Hepatocyte (in vitro differentiated cells): Measurements from ENCODE around the gene SLC19A1. TPM values are rescaled to one million over a fixed set of nuclear protein-coding genes. Genes with fewer than 3 reads are reported as not detected.
"Not testable (repeated sequence)": the region's sequence is repeated elsewhere in the genome, so short reads cannot be mapped to it uniquely, and the experiment has no call there.

Experiments
- DNase-seq: peaks from one replicate; pipeline ENCODE4 v3.0.0-alpha.2; 2016; ENCODE audit warnings: low spot score
- H2AFZ ChIP-seq: fragments of 200-600 bp; sonication (generic); 2 replicates; pipeline ENCODE4 v1.6.0; 2016; ENCODE audit warnings: antibody characterized with exemption, mild to moderate bottlenecking
- H3K27ac ChIP-seq: fragments of 200-600 bp; sonication (generic); 2 replicates; pipeline ENCODE4 v1.5.1; 2016; ENCODE audit warnings: mild to moderate bottlenecking
- H3K27me3 ChIP-seq: fragments of 200-600 bp; sonication (generic); 2 replicates; pipeline ENCODE4 v1.6.1; 2016
- H3K36me3 ChIP-seq: fragments of 200-600 bp; sonication (generic); replicated peaks from 2 replicates; pipeline ENCODE4 v1.5.1; 2016; ENCODE audit warnings: low read depth; ENCODE audit not compliant: insufficient read depth
- H3K4me1 ChIP-seq: fragments of 200-600 bp; sonication (generic); 2 replicates; pipeline ENCODE4 v1.5.1; 2016; ENCODE audit warnings: mild to moderate bottlenecking, moderate library complexity; ENCODE audit not compliant: insufficient read depth
- H3K4me2 ChIP-seq: fragments of 200-600 bp; sonication (generic); 2 replicates; pipeline ENCODE4 v1.6.0; 2016
- H3K4me3 ChIP-seq: fragments of 200-600 bp; sonication (generic); 2 replicates; pipeline ENCODE4 v1.5.1; 2016; ENCODE audit warnings: mild to moderate bottlenecking
- H3K79me2 ChIP-seq: fragments of 200-600 bp; sonication (generic); 2 replicates; pipeline ENCODE4 v1.6.0; 2017; ENCODE audit warnings: mild to moderate bottlenecking
- H3K9me2 ChIP-seq: fragments of 200-600 bp; sonication (generic); replicated peaks from 2 replicates; pipeline ENCODE4 v1.6.0; 2017; ENCODE audit warnings: mild to moderate bottlenecking; ENCODE audit not compliant: insufficient read depth
- H3K9me3 ChIP-seq: fragments of 200-600 bp; sonication (generic); 2 replicates; pipeline ENCODE4 v1.5.1; 2016; ENCODE audit warnings: low read depth, mild to moderate bottlenecking
- H4K20me1 ChIP-seq: fragments of 200-600 bp; sonication (generic); 2 replicates; pipeline ENCODE4 v1.6.0; 2016; ENCODE audit warnings: mild to moderate bottlenecking; ENCODE audit not compliant: insufficient read depth, poor library complexity, severe bottlenecking
- CTCF ChIP-seq: fragments of 200-600 bp; sonication (generic); IDR thresholded peaks from 2 replicates; pipeline ENCODE4 v1.5.1; 2016; ENCODE audit warnings: antibody characterized with exemption, mild to moderate bottlenecking; ENCODE audit not compliant: poor library complexity
- EZH2 ChIP-seq: fragments of 200-600 bp; sonication (generic); IDR thresholded peaks from 2 replicates; pipeline ENCODE4 v1.6.1; 2016; ENCODE audit warnings: antibody characterized with exemption, mild to moderate bottlenecking, borderline replicate concordance
- EZH2phosphoT487 ChIP-seq: fragments of 200-600 bp; sonication (generic); IDR thresholded peaks from one replicate; pipeline ENCODE4 v1.6.1; 2018; ENCODE audit warnings: antibody characterized with exemption, mild to moderate bottlenecking, low read depth, moderate library complexity; ENCODE audit not compliant: unreplicated experiment, severe bottlenecking
- WGBS: methylation state at CpG from one replicate; pipeline ENCODE4 v1.1.6; 2016; ENCODE audit warnings: low lambda C conversion rate; ENCODE audit errors: missing lambda C conversion rate; 5-methylcytosine and 5-hydroxymethylcytosine counted together
- polyA plus RNA-seq: library from polyadenylated mRNA; unstranded; fragments of >200 nt; fragmentation: Nextera tagmentation; extraction: Ambion mirVana; gene quantifications from 2 replicates; pipeline ENCODE4 v1.2.1, GENCODE V29; 2016
- total RNA-seq: library from RNA; depleted of rRNA; stranded (reverse); fragments of >200 nt; gene quantifications from 2 replicates; pipeline ENCODE4 v1.2.3, GENCODE V29; 2014

SLC19A1 gene
- total and polyA plus RNA-seq, 2 experiments from 2014 or later: 7.7 to 24.8 TPM

GRCh38 chr21:45570826-45571601 lies 28.8 kb upstream of the SLC19A1 start:
- no peaks in the 10 kb centered on the region for H3K79me2 ChIP-seq
- H3K27ac ChIP-seq: peak overlapping the region; percentile 70
- TF ChIP-seq EZH2 (no peak), EZH2phosphoT487 (no peak), CTCF (no peak)
- no peaks in the 10 kb centered on the region for H3K9me3 ChIP-seq
- H4K20me1 ChIP-seq: no peaks in the 10 kb centered on the region
- H3K4me3 ChIP-seq: no peak overlapping the region
- H3K4me1 ChIP-seq: no peaks in the 10 kb centered on the region
- no peaks in the 10 kb centered on the region for H3K9me2 ChIP-seq
- 77% methylated on average over 20 of the region's 20 CpGs for WGBS
- H3K36me3 ChIP-seq: no peaks in the 10 kb centered on the region
- no peak overlapping the region for H3K4me2 ChIP-seq
- H3K27me3 ChIP-seq: peaks cover 3% of the 10 kb centered on the region
- no peak overlapping the region for H2AFZ ChIP-seq
- no peak for DNase-seq

GRCh38 chr21:45570071-45570470 lies 27.8 kb upstream of the SLC19A1 start:
- Histone ChIP-seq H3K9me2 (no peaks in the 10 kb centered on the region), H3K4me2 (no peak overlapping the region), H3K79me2 (no peaks in the 10 kb centered on the region), H3K27me3 (peaks cover 3% of the 10 kb centered on the region), H3K4me1 (no peaks in the 10 kb centered on the region), H3K4me3 (no peak overlapping the region), H3K9me3 (no peaks in the 10 kb centered on the region), H4K20me1 (no peaks in the 10 kb centered on the region), H3K27ac (no peak overlapping the region), H3K36me3 (no peaks in the 10 kb centered on the region), H2AFZ (no peak overlapping the region)
- TF ChIP-seq EZH2phosphoT487 (no peak), EZH2 (no peak)
- 98% methylated on average over 7 of the region's 7 CpGs for WGBS
- no peak for DNase-seq

- Histone ChIP-seq H3K79me2 (no peaks in the 10 kb centered on the region), H3K9me3 (no peaks in the 10 kb centered on the region), H3K4me3 (no peak overlapping the region), H3K27ac (no peak overlapping the region), H3K4me1 (no peaks in the 10 kb centered on the region), H2AFZ (no peak overlapping the region), H3K27me3 (peaks cover 3% of the 10 kb centered on the region), H3K9me2 (no peaks in the 10 kb centered on the region), H4K20me1 (no peaks in the 10 kb centered on the region), H3K4me2 (no peak overlapping the region), H3K36me3 (no peaks in the 10 kb centered on the region)
- DNase-seq: no peak
- no peak for TF ChIP-seq EZH2phosphoT487
- no peak for TF ChIP-seq EZH2
- no peak for TF ChIP-seq CTCF
- WGBS: 89% methylated on average over 3 of the region's 3 CpGs
Observed at GRCh38 chr21:45568383-45568782, 26.1 kb upstream of the SLC19A1 start.

GRCh38 chr21:45564137-45564536 lies 21.9 kb upstream of the SLC19A1 start:
- not testable (repeated sequence) for H3K4me1 ChIP-seq, H3K4me3 ChIP-seq, H3K79me2 ChIP-seq, DNase-seq, H3K36me3 ChIP-seq, H3K4me2 ChIP-seq, H3K27ac ChIP-seq, H3K9me2 ChIP-seq, H2AFZ ChIP-seq, H3K27me3 ChIP-seq, H3K9me3 ChIP-seq, H4K20me1 ChIP-seq
- 96% methylated on average over 11 of the region's 11 CpGs for WGBS
